Measurements from ENCODE around the gene BAHCC1.
A peak's percentile ranks its signal among the peaks of the same experiment; 100 is the strongest.
"Not testable (repeated sequence)": the region's sequence is repeated elsewhere in the genome, so short reads cannot be mapped to it uniquely, and the experiment has no call there.

BAHCC1 gene

DNA sequence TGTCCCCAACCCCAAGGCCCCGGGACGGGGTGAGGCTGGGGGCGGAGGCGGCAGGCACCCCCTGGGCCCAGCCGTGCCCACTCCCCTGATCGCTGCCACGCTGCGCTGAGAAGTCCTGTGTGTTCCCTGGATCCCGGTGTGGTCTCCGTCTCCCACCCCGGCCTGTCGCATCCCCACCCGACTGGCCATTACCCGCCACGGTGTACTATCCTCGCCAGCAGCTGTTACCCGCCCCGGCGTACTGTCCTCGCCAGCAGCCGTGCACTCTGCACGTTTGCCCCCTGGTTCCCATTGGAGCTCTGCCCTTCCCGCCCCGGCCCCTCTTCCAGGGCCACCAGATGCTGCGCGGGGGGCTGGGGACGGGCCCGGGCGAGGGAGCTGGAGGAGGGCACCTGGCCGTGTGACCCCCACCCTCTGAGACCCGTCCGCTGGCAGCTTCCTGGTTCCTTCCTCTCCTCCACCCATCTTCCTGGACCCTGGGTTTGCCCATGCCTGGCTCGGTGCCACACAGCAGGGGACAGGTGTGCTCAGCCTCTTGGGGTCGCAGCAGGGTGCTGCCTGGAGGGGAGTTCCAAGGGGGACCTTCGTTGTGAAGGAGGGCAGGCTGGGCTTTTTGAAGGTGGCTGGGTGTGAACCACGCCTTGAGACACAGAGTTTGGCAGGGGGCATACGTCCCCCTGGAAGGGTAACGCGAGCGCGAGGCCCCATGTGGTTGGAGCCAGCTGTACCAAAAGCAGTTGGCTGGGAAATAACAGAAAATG is 19.7 kb downstream of the BAHCC1 start:
- no peak for DNase-seq

DNA sequence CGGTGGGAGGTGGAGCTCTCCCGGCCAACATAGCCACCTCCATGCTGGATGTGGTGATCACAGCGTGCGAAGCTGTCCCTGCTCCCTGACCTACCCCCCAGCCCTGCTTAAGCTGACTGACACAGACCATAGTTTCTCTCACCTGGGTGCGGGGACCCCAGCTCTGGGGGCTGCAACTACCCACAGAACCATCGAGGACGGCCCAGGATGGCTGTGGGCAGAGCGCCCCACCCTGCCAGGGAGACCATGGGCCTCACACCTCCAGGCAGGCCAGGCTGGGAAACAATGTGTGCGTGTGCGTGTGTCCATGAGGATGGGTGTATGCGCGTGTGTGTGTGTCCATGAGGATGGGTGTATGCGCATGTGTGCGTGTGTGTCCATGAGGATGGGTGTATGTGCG is 20.4 kb downstream of the BAHCC1 start:
- DNase-seq = no peak

DNA sequence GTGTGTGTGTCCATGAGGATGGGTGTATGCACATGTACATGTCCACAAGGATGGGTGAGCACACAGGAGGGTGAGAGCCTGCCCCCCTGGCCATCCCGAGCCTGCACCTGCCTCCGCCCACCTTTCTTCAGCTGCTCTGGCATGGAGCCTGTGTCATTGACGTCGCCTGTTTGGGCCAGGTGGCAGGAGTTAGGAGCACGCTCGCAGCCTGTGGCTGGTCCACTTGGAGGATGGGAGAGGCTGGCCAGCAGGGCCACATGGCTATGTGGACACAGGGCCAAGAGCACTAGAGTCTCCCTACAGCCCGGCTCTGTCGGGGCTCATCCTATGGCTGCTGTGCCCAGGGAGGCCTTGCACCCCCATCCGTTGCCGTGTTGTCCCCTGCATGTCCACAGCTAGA is 21.4 kb downstream of the BAHCC1 start:
- no peak for DNase-seq

DNA sequence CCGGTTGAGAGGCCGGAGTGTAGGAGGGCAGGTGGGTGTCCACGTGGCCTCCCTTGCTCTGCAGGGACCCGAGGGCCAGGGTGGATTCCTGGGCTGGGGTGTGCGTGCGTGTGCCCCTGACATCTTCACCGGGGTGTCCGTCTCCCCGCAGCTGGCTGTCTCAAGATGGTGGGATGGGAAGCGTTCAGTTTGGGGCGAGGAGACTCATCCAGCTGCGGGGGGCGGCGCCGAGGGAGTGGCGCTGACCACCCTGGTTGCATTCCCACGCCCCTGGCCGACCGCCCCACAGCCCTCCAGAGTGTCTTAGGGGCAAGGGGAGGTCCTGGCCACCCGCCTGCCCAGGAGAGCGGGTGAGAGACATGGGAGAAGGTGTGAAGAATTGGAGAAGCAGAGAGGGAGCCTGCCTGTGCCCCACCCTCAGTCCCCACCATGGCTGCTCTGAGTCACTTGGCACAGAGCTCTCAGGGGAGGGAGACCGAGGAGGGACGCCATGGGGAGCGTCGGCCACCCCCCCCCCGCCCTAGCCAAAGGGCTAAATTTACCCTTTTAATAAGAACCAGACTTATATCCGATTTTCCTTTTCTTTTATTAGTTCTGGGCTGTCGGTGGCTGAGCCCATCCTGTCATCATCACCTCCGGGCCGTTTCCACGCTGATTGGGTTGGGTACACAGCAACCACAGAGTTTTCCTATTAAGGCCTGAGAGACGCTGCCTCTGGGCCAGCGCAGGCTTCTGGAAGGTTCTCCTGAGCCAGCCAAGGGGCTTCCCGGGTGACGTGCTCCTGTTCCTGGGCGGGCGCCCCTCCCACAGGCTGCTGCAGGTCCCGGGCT is 22.0 kb downstream of the BAHCC1 start:
- no peak for DNase-seq

- no peak for DNase-seq
Observed at GRCh38 chr17:81417879-81418709, 22.8 kb downstream of the BAHCC1 start.

GRCh38 chr17:81418710-81419318 is 23.6 kb downstream of the BAHCC1 start:
- no peak for DNase-seq

DNA sequence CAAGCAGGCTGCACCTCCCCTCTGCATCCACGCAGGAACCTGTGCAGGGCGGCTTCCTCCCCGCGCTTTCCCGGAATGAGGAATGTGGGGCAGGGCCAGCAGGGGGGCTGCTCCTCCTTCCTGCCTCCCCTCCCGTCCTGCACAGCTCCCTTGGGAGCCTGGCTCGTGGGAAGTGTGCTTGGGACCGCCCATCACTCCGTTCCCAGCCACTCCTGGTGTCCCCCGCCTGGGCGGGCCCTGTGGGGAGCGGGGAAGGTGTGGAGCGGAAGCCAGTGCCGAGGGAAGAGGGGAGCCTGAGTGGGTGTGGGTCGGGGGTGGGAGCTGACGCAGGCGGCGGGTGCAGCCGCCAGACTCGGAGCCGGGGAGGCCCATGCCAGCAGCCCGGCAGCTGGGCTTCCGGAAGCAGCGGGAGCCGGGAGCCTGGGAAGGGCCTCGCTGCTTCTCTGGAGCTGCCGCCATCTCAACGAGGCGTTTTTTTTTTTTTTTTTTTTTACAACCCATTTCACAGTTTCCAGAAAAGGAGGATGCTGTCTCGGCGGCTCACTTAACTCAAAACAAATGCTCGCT is 24.1 kb downstream of the BAHCC1 start:
- peak; percentile 45 for DNase-seq

DNA sequence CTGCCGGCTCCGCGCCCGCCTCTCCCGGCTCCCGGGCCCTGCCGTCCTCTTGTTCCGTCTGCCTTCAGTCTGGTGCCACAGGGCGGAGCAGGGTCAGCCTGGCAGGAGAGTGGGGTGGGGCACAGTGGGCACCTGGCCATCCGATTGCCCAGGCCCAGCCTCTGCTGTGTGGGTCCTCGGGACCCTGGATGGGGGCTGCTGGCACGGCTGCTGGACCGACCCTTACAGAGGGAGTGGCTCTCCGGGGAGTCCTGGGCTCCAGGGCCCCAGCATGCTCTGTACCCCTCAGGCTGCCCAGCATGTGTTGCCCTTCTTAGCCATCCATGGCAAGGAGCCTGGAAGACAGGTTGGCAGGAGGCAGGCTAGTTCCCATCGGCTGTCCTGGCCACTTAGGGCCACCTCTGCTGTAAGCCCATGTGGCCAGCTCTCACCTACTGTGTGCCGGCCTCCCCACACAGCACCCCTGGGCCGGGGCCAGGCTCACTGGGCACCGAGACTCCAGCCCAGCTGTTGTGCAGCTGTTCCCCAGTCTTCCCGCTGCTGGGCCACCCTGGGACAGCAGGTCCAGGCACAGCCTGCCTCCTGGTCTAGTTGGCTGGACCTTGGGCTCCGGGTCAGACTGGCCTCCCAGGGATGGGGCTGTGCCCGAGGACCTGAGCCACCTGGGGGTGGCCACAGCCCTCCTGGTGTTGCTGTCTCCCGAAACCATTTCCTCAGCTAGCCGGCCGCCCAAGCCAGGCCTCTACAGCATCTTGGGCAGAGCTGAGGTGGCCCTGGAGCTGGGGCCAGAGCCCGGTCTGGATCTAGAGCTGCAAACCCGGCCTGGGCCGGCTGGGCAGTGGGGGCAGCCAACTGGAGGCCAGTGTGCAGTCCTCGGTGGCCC is 24.9 kb downstream of the BAHCC1 start:
- no peak for DNase-seq

- no peak for DNase-seq
Observed at GRCh38 chr17:81420769-81421462, 25.7 kb downstream of the BAHCC1 start.

GRCh38 chr17:81422776-81423697 is 27.8 kb downstream of the BAHCC1 start:
- no peak for DNase-seq

- DNase-seq = no peak
Observed at GRCh38 chr17:81423698-81424071, 28.4 kb downstream of the BAHCC1 start.

DNA sequence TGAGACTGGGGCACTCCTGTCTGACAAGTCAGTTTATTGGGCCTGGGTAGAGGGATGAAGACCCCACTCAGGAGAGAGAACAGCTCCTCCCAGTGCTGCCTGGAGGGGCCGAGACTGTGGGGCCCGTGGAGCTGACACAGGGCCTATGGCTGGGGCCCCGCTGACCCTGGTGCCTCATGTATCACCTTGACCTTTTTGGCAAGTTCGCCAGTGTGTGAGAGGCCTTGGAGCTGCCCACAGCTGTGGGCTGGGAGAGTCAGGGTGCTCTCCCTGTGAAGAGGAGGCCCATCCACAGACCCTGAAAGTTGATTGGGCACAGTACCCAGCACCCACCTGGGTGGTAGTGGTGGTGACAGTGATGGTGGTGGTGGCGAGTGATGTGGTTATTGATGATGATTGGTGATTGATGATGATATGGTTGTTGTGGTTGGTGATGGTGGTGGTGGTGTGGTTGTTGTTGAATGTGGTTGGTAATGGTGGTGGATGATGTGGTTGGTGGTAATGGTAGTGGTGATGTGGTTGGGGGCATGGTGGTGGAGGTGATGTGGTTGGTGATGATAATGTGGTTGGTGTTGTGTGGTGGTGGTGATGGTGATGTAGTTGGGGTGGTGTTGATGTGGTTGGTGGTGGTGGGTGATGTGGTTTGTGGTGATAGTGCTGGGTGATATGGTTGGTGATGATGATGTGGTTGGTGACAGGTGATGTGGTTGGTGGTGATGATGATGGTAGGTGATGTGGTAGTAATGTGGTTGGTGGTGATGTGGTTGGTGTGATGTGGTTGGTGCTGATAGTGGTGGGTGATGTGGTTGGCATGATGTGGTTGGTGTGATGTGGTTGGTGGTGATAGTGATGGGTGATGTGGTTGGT is 29.1 kb downstream of the BAHCC1 start:
- no peak for DNase-seq

- DNase-seq = not testable (repeated sequence)
Observed at GRCh38 chr17:81425041-81425440, 29.8 kb downstream of the BAHCC1 start.

- DNase-seq = not testable (repeated sequence)
Observed at GRCh38 chr17:81425716-81426392, 30.6 kb downstream of the BAHCC1 start.

DNA sequence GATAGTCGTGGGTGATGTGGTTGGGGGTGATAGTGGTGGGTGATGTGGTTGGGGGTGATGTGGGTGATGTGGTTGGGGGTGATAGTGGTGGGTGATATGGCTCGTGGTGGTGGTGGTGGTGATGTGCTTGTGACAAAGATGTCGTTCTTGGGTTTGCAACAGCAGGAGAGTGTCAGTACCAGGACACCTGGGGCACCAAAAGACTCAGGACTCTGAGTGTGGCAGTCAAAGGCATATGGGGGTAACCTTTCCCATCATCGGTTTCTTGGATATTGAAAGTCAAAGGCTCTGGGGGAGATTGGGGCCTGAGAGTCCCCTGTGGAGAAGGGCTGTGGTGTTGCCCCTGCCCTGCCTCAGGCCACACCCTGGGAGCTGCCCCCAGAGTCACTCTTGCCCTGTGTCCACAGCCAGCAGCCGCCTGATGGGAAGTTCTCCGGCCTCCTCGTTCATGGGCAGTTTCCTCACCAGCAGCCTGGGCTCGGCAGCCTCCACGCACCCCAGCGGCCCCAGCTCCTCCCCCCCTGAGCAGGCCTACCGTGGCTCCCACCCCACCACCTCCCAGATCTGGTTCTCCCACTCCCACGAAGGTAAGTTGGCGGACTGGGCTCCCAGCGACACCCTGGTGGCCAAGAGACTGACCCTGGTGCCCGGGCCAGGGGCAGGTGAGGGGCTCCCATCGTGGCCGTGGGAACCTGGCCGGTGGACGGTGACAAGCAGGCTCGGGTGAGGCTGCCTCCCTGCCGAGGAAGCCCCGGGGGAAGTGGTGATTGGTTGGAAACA is 31.3 kb downstream of the BAHCC1 start:
- DNase-seq = no peak

GRCh38 chr17:81427173-81428120 is 32.2 kb downstream of the BAHCC1 start:
- DNase-seq = no peak

Measured in NCI-H2227 treated with DMSO at 0.1 percent for 48 hours (cell line).